ENCODE measurements around the gene PRPF8. TPM values are rescaled to one million over a fixed set of nuclear protein-coding genes. Genes with fewer than 3 reads are reported as not detected.

Gene PRPF8
- total RNA-seq, 1 donor from 2014 or later, result 202 TPM

- Mint-ChIP-seq H3K27me3 (ENCODE audit: low read depth, unreplicated experiment) (no peaks in the 10 kb centered on the region), H3K4me1 (ENCODE audit: low read depth, unreplicated experiment) (peaks cover 2% of the 10 kb centered on the region), H3K9me3 (ENCODE audit: unreplicated experiment) (peaks cover 5% of the 10 kb centered on the region), H3K4me3 (ENCODE audit: unreplicated experiment) (no peak overlapping the region), H3K36me3 (ENCODE audit: low read depth, unreplicated experiment) (peaks cover 3% of the 10 kb centered on the region), H3K27ac (ENCODE audit: unreplicated experiment) (no peak overlapping the region)
- FAIRE-seq (no peak), DNase-seq (ENCODE audit: low read depth) (no peak)
- Histone ChIP-seq H3K4me1 (ENCODE audit: insufficient read depth, low read length) (no peaks in the 10 kb centered on the region), H3K27me3 (ENCODE audit: insufficient read depth, low read length) (no peaks in the 10 kb centered on the region), H2AFZ (ENCODE audit: low read depth, low read length) (no peak overlapping the region), H3K27ac (ENCODE audit: low read depth, low read length) (no peak overlapping the region), H3K4me3 (ENCODE audit: insufficient read depth, low read depth, low read length) (no peak overlapping the region), H3K9ac (ENCODE audit: low read length) (no peak overlapping the region), H3K4me2 (ENCODE audit: low read length) (no peak overlapping the region), H3K9me3 (ENCODE audit: insufficient read depth, low read depth, low read length) (no peaks in the 10 kb centered on the region), H4K20me1 (ENCODE audit: insufficient read depth, low read length) (no peaks in the 10 kb centered on the region), H3K79me2 (ENCODE audit: insufficient read depth, low read length) (no peaks in the 10 kb centered on the region), H3K36me3 (ENCODE audit: insufficient read depth, low read length) (no peaks in the 10 kb centered on the region)
- no peak for TF ChIP-seq EZH2 (IDR thresholded peaks at IDR 0.05; ENCODE audit: insufficient read depth, low read length)
- TF ChIP-seq, protein P1, sequence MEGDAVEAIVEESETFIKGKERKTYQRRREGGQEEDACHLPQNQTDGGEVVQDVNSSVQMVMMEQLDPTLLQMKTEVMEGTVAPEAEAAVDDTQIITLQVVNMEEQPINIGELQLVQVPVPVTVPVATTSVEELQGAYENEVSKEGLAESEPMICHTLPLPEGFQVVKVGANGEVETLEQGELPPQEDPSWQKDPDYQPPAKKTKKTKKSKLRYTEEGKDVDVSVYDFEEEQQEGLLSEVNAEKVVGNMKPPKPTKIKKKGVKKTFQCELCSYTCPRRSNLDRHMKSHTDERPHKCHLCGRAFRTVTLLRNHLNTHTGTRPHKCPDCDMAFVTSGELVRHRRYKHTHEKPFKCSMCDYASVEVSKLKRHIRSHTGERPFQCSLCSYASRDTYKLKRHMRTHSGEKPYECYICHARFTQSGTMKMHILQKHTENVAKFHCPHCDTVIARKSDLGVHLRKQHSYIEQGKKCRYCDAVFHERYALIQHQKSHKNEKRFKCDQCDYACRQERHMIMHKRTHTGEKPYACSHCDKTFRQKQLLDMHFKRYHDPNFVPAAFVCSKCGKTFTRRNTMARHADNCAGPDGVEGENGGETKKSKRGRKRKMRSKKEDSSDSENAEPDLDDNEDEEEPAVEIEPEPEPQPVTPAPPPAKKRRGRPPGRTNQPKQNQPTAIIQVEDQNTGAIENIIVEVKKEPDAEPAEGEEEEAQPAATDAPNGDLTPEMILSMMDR (IDR thresholded peaks at IDR 0.05; ENCODE audit: insufficient read depth, low read depth, low read length), result no peak
Measured at GRCh38 chr17:1697681-1698080, 13.0 kb upstream of the PRPF8 start.

DNA sequence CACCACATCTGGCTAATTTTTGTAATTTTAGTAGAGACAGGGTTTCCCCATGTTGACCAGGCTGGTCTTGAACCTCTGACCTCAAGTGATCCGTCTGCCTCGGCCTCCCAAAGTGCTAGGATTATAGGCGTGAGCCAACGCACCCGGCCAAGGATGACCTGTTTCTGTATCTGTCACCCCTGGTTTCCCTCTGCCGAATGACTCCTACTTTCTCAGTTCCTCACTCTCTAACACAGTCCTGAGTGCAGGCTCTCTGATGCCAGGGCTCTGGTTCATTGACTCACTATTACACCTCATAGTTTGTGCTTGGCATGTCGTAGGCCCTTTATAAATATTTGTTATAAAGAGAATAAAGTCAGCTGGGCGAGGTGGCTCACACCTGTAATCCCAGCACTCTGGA is 10.7 kb upstream of the PRPF8 start:
- no peak for DNase-seq (ENCODE audit: low read depth)
- Mint-ChIP-seq H3K4me3 (ENCODE audit: unreplicated experiment) (no peak overlapping the region), H3K36me3 (ENCODE audit: low read depth, unreplicated experiment) (peaks cover 3% of the 10 kb centered on the region), H3K9me3 (ENCODE audit: unreplicated experiment) (peaks cover 13% of the 10 kb centered on the region), H3K27ac (ENCODE audit: unreplicated experiment) (no peak overlapping the region), H3K4me1 (ENCODE audit: low read depth, unreplicated experiment) (peaks cover 2% of the 10 kb centered on the region), H3K27me3 (ENCODE audit: low read depth, unreplicated experiment) (no peaks in the 10 kb centered on the region)
- Histone ChIP-seq H3K27me3 (ENCODE audit: insufficient read depth, low read length) (no peaks in the 10 kb centered on the region), H3K9me3 (ENCODE audit: insufficient read depth, low read depth, low read length) (no peaks in the 10 kb centered on the region), H3K4me3 (ENCODE audit: insufficient read depth, low read depth, low read length) (no peak overlapping the region), H3K36me3 (ENCODE audit: insufficient read depth, low read length) (no peaks in the 10 kb centered on the region), H3K4me2 (ENCODE audit: low read length) (no peak overlapping the region), H3K4me1 (ENCODE audit: insufficient read depth, low read length) (no peaks in the 10 kb centered on the region), H3K27ac (ENCODE audit: low read depth, low read length) (no peak overlapping the region), H3K79me2 (ENCODE audit: insufficient read depth, low read length) (no peaks in the 10 kb centered on the region), H2AFZ (ENCODE audit: low read depth, low read length) (no peak overlapping the region), H3K9ac (ENCODE audit: low read length) (no peak overlapping the region), H4K20me1 (ENCODE audit: insufficient read depth, low read length) (no peaks in the 10 kb centered on the region)
- no peak for FAIRE-seq
- TF ChIP-seq, protein P1 (IDR thresholded peaks at IDR 0.05; ENCODE audit: insufficient read depth, low read depth, low read length), result no peak
- TF ChIP-seq EZH2 (IDR thresholded peaks at IDR 0.05; ENCODE audit: insufficient read depth, low read length), result no peak

DNA sequence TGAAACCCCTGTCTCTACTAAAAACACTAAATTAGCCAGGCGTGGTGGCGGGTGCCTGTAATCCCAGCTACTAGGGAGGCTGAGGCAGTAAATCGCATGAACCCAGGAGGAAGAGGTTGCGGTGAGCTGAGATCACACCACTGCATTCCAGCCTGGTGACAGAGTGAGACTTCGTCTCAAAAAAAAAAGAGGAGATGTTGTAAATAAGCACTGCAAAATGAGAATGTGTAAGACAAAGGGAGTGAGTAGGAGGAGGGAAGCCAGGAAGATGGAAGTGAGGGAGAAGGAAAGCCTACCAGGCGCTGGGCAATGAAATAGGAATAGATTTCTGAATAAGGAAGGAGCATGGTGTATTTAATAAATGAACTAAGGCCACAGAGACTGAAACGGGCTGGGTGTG is 8.7 kb upstream of the PRPF8 start:
- no peaks in the 10 kb centered on the region for H3K36me3 ChIP-seq (ENCODE audit: insufficient read depth, low read length)
- no peaks in the 10 kb centered on the region for H3K9me3 ChIP-seq (ENCODE audit: insufficient read depth, low read depth, low read length)
- Mint-ChIP-seq H3K27me3 (ENCODE audit: low read depth, unreplicated experiment) (no peaks in the 10 kb centered on the region), H3K4me3 (ENCODE audit: unreplicated experiment) (no peak overlapping the region), H3K4me1 (ENCODE audit: low read depth, unreplicated experiment) (peaks cover 2% of the 10 kb centered on the region), H3K9me3 (ENCODE audit: unreplicated experiment) (peaks cover 13% of the 10 kb centered on the region), H3K27ac (ENCODE audit: unreplicated experiment) (peak overlapping the region; percentile 30), H3K36me3 (ENCODE audit: low read depth, unreplicated experiment) (peaks cover 3% of the 10 kb centered on the region)
- H3K4me2 ChIP-seq (ENCODE audit: low read length), result no peak overlapping the region
- no peaks in the 10 kb centered on the region for H3K79me2 ChIP-seq (ENCODE audit: insufficient read depth, low read length)
- no peak overlapping the region for H3K4me3 ChIP-seq (ENCODE audit: insufficient read depth, low read depth, low read length)
- H3K27ac ChIP-seq (ENCODE audit: low read depth, low read length), result no peak overlapping the region
- DNase-seq (ENCODE audit: low read depth) (no peak), FAIRE-seq (no peak)
- H2AFZ ChIP-seq (ENCODE audit: low read depth, low read length), result no peak overlapping the region
- no peak overlapping the region for H3K9ac ChIP-seq (ENCODE audit: low read length)
- no peaks in the 10 kb centered on the region for H4K20me1 ChIP-seq (ENCODE audit: insufficient read depth, low read length)
- TF ChIP-seq, protein P1 (IDR thresholded peaks at IDR 0.05; ENCODE audit: insufficient read depth, low read depth, low read length), result no peak
- TF ChIP-seq EZH2 (IDR thresholded peaks at IDR 0.05; ENCODE audit: insufficient read depth, low read length), result no peak
- no peaks in the 10 kb centered on the region for H3K4me1 ChIP-seq (ENCODE audit: insufficient read depth, low read length)
- no peaks in the 10 kb centered on the region for H3K27me3 ChIP-seq (ENCODE audit: insufficient read depth, low read length)

Measured in astrocyte (in vitro differentiated cells and primary cell).